RKO (cell line): ENCODE results near the gene ARHGEF37.
"Not testable (repeated sequence)": the region's sequence is repeated elsewhere in the genome, so short reads cannot be mapped to it uniquely, and the experiment has no call there.

Experiments
- DNase-seq: peaks from one replicate; pipeline ENCODE4 v3.0.0-alpha.2; 2016; ENCODE audit warnings: low spot score

Gene ARHGEF37

GRCh38 chr5:149567226-149567625, 14.1 kb upstream of the ARHGEF37 start:
- no peak for DNase-seq

- no peak for DNase-seq
These were observed 9.1 kb upstream of the ARHGEF37 start for GRCh38 chr5:149572170-149572569.

GRCh38 chr5:149572576-149573231, 8.6 kb upstream of the ARHGEF37 start:
- no peak for DNase-seq

- DNase-seq: no peak
These were observed 6.2 kb upstream of the ARHGEF37 start for GRCh38 chr5:149575131-149575530.

GRCh38 chr5:149576021-149576420, 5.3 kb upstream of the ARHGEF37 start:
- no peak for DNase-seq

GRCh38 chr5:149578896-149579295, 2.4 kb upstream of the ARHGEF37 start:
- no peak for DNase-seq

GRCh38 chr5:149580808-149581191, 498 bp upstream of the ARHGEF37 start:
- DNase-seq: no peak

GRCh38 chr5:149581931-149582768, 852 bp downstream of the ARHGEF37 start:
- no peak for DNase-seq

- DNase-seq: no peak
These were observed 2.1 kb downstream of the ARHGEF37 start for GRCh38 chr5:149583394-149583793.

GRCh38 chr5:149584121-149584520, 2.8 kb downstream of the ARHGEF37 start:
- no peak for DNase-seq

- no peak for DNase-seq
These were observed 4.6 kb downstream of the ARHGEF37 start for GRCh38 chr5:149585910-149586309.

- no peak for DNase-seq
These were observed 5.5 kb downstream of the ARHGEF37 start for GRCh38 chr5:149586708-149587318.

GRCh38 chr5:149588936-149589335, 7.6 kb downstream of the ARHGEF37 start:
- no peak for DNase-seq

GRCh38 chr5:149593370-149593769, 12.1 kb downstream of the ARHGEF37 start:
- DNase-seq: no peak

GRCh38 chr5:149594206-149594895, 13.1 kb downstream of the ARHGEF37 start:
- DNase-seq: no peak

GRCh38 chr5:149595105-149595504, 13.8 kb downstream of the ARHGEF37 start:
- DNase-seq: not testable (repeated sequence)

GRCh38 chr5:149596712-149597111, 15.4 kb downstream of the ARHGEF37 start:
- no peak for DNase-seq

GRCh38 chr5:149597618-149598017, 16.3 kb downstream of the ARHGEF37 start:
- DNase-seq: no peak

GRCh38 chr5:149598234-149598633, 16.9 kb downstream of the ARHGEF37 start:
- not testable (repeated sequence) for DNase-seq

GRCh38 chr5:149598966-149599365, 17.7 kb downstream of the ARHGEF37 start:
- DNase-seq: no peak

GRCh38 chr5:149599375-149599774, 18.1 kb downstream of the ARHGEF37 start:
- no peak for DNase-seq

- no peak for DNase-seq
These were observed 19.6 kb downstream of the ARHGEF37 start for GRCh38 chr5:149600932-149601331.
